Type B pancreatic cell (in vitro differentiated cells): Measurements from ENCODE around the gene LCP1. TPM values are rescaled to one million over a fixed set of nuclear protein-coding genes. Genes with fewer than 3 reads are reported as not detected.

ENCODE experiments used
- DNase-seq: peaks from one replicate; pipeline ENCODE4 v3.0.0; 2021; ENCODE audit warnings: mixed read lengths; ENCODE audit not compliant: unreplicated experiment; ENCODE audit errors: extremely low spot score
- H3K27ac Mint-ChIP-seq: 2 replicates; pipeline ENCODE4 v1.8.0; 2021; ENCODE audit warnings: mild to moderate bottlenecking, mixed read lengths
- H3K27me3 Mint-ChIP-seq: 2 replicates; pipeline ENCODE4 v1.8.0; 2021; ENCODE audit warnings: mixed read lengths
- H3K36me3 Mint-ChIP-seq: 2 replicates; pipeline ENCODE4 v1.8.0; 2021; ENCODE audit warnings: mixed read lengths
- H3K4me1 Mint-ChIP-seq: one replicate; pipeline ENCODE4 v1.8.0; 2021; ENCODE audit warnings: mixed read lengths; ENCODE audit not compliant: unreplicated experiment
- H3K4me3 Mint-ChIP-seq: 2 replicates; pipeline ENCODE4 v1.8.0; 2021; ENCODE audit warnings: mild to moderate bottlenecking, mixed read lengths
- H3K9me3 Mint-ChIP-seq: 2 replicates; pipeline ENCODE4 v1.8.0; 2021; ENCODE audit warnings: mixed read lengths
- total RNA-seq: library from RNA; stranded (reverse); gene quantifications from 2 replicates; pipeline ENCODE4 v1.2.1, GENCODE V29; 2021; ENCODE audit warnings: low replicate concordance
- TF ChIP-seq, protein P1 (sequence below): fragments of 200-600 bp; sonication (generic); conservative IDR thresholded peaks from 2 replicates; pipeline ENCODE4 v1.5.0; 2021; ENCODE audit warnings: antibody characterized with exemption, mild to moderate bottlenecking

The LCP1 gene
- total RNA-seq, 1 donor from 2014 or later = 43.3 TPM

DNA sequence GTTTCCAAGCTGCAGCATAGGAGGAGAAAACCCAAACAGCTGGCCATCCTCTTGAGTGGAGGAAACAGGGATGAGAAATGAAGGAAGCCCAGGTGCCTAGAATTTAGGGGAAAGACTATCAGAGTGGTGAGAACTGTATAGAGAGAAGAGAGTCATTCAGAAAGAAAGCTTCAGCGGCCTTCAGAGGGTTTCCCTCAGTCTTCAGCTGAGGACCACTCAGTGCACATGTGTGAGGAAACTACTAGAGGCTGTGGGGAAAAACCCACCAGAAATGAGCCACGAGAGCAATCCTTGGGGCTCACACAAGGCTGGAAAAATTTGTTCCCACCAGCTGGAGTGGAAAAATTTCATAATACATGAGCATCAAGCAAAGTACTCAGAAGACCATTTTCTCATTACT, 41.9 kb downstream of the LCP1 start:
- H3K4me1 Mint-ChIP-seq = peaks cover 23% of the 10 kb centered on the region
- peaks cover 11% of the 10 kb centered on the region for H3K36me3 Mint-ChIP-seq
- TF ChIP-seq, protein P1, sequence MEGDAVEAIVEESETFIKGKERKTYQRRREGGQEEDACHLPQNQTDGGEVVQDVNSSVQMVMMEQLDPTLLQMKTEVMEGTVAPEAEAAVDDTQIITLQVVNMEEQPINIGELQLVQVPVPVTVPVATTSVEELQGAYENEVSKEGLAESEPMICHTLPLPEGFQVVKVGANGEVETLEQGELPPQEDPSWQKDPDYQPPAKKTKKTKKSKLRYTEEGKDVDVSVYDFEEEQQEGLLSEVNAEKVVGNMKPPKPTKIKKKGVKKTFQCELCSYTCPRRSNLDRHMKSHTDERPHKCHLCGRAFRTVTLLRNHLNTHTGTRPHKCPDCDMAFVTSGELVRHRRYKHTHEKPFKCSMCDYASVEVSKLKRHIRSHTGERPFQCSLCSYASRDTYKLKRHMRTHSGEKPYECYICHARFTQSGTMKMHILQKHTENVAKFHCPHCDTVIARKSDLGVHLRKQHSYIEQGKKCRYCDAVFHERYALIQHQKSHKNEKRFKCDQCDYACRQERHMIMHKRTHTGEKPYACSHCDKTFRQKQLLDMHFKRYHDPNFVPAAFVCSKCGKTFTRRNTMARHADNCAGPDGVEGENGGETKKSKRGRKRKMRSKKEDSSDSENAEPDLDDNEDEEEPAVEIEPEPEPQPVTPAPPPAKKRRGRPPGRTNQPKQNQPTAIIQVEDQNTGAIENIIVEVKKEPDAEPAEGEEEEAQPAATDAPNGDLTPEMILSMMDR = no peak
- H3K27ac Mint-ChIP-seq = no peak overlapping the region
- DNase-seq = no peak
- H3K4me3 Mint-ChIP-seq = no peak overlapping the region
- no peaks in the 10 kb centered on the region for H3K27me3 Mint-ChIP-seq
- no peaks in the 10 kb centered on the region for H3K9me3 Mint-ChIP-seq

DNA sequence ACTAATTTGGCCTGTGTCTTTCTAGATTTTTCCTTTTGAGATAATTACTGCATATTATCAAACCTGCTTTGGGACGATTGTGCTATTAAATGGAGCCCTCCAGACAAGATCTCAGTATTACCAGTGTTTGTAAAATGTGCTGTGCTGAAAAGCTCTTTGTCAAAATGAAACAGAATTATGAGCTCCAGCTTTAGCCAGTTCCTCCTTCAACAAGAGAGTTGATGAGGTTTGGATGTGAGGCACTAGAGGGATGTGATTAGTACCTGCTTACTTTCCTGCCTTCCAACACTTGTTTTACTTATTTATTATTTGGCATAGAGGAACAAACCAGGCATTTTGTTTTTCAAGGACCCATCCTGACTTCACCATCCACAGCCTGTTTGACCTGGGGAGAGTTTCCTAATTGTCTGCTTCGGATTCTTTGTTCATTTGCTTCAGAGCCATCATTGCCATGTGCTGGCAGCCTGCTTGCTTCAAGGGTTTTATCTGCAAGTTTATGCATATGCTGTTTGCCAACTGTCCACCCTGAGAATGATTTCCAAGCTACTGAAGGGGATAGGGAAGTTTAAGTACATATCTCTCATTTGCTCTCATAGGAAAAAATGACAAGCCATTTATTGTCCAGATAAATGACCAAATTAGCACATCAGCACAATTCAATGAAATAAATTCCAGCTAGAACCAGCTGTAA, 44.2 kb downstream of the LCP1 start:
- H3K27me3 Mint-ChIP-seq = no peaks in the 10 kb centered on the region
- H3K36me3 Mint-ChIP-seq = peaks cover 3% of the 10 kb centered on the region
- peak overlapping the region; percentile 36 for H3K27ac Mint-ChIP-seq
- TF ChIP-seq, protein P1 = no peak
- no peak for DNase-seq
- peaks cover 18% of the 10 kb centered on the region for H3K4me1 Mint-ChIP-seq
- no peak overlapping the region for H3K4me3 Mint-ChIP-seq
- H3K9me3 Mint-ChIP-seq = no peaks in the 10 kb centered on the region

DNA sequence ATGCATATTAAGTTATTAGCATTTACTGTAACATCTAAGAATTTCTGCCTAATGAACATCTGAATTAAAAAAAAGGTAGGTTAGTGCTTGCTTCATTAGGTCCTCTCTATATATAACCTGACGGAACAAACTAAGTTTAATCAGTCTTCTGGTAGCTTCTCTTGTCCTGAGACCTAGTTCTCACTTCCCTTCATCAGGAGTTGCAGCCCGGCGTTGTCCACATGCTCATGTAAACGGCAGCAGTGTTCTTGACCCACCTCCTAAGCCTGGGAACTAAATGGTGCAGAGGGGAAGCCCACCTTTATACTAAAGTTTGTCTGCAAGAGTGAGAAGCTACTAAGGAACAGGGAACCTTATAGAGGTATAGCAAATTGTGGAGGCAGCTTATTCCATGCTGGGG, 45.3 kb downstream of the LCP1 start:
- Mint-ChIP-seq H3K9me3 (no peaks in the 10 kb centered on the region), H3K36me3 (peaks cover 3% of the 10 kb centered on the region), H3K27ac (peak overlapping the region; percentile 96), H3K4me3 (no peak overlapping the region), H3K27me3 (no peaks in the 10 kb centered on the region), H3K4me1 (peaks cover 18% of the 10 kb centered on the region)
- no peak for DNase-seq
- TF ChIP-seq, protein P1 = no peak

DNA sequence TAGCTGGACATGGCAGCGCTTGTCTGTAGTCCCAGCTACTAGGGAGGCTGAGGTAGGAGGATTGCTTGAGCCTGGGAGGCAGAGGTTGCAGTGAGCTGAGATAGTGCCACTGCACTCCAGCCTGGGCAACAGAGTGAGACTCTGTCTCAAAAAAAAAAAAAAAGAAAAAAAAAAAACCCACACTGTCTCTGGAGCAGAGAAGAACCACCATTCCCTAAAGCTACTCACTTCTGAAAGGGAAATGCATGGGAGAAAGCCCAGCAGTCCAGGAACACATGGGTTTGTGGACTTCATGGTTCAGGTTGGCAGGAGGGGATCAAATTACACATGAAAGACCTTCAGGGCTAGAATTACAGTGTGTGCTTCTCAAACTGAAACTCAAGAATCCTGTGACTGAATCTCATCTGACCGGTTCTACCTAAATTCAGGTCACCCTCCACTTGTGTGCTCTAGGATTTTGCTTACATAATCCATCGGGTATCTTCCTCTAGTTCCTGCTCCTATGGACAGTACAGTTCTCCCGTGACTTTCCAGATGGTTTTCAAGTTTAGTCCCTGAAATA, 46.9 kb downstream of the LCP1 start:
- Mint-ChIP-seq H3K27ac (peak overlapping the region; percentile 96), H3K9me3 (no peaks in the 10 kb centered on the region), H3K36me3 (peaks cover 3% of the 10 kb centered on the region), H3K27me3 (no peaks in the 10 kb centered on the region), H3K4me3 (peak overlapping the region; percentile 61), H3K4me1 (peaks cover 18% of the 10 kb centered on the region)
- no peak for DNase-seq
- TF ChIP-seq, protein P1 = no peak

DNA sequence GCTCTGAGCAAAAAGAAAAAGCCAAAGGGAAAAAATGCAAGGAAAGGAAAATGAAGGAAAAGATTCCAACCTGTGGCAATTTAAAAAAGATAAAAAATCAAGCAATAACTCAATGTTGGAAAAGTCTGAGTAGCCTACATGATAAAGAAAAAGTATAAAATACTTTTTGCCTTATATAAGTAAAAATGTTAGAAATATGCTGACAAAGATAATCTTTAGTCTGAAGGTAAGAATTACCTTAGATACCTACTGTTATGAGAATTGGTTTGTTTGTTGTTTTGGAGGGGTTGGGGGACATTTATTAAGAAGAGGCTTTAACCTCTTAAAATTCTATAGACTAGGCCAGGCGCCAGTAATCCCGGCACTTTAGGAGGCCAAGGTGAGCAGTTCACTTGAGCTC, 47.5 kb downstream of the LCP1 start:
- Mint-ChIP-seq H3K9me3 (no peaks in the 10 kb centered on the region), H3K36me3 (no peaks in the 10 kb centered on the region), H3K27me3 (no peaks in the 10 kb centered on the region)

More for the DNA sequence above, 47.5 kb downstream of the LCP1 start:
- H3K4me3 Mint-ChIP-seq = no peak overlapping the region
- peaks cover 18% of the 10 kb centered on the region for H3K4me1 Mint-ChIP-seq
- DNase-seq = no peak
- peak overlapping the region; percentile 96 for H3K27ac Mint-ChIP-seq
- TF ChIP-seq, protein P1 = no peak
